ENCODE measurements around the gene CARMIL3.
"Not testable (repeated sequence)": the region's sequence is repeated elsewhere in the genome, so short reads cannot be mapped to it uniquely, and the experiment has no call there.

CARMIL3 gene

DNA sequence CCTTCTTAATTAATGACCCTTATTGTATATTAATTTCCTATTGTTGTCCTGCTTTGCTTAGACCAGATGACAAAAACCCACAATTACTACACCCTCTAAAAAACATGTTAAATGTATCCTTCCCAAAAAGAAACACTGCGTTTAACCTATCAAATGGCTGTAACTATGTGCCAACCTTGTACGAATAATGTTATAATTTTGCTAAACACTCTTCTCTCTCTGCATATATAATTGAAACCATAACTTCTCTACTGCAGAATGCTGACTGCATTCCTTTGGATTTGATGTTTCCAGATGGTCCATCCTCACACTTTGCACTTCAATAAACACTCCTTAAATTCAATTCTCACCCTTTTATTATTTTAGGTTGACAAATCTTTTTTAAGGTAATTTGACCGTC lies 31.3 kb upstream of the CARMIL3 start:
- not testable (repeated sequence) for H3K9ac ChIP-seq (ENCODE audit: low read length); H3K36me3 ChIP-seq (ENCODE audit: control insufficient read depth, insufficient read depth, low read length); H3K27me3 ChIP-seq (ENCODE audit: control insufficient read depth, insufficient read depth, low read length); H3K27ac ChIP-seq (ENCODE audit: low read depth, low read length); H3K4me3 ChIP-seq (ENCODE audit: low read depth, low read length); H3K4me1 ChIP-seq (ENCODE audit: control insufficient read depth, insufficient read depth, low read length); H3K9me3 ChIP-seq (ENCODE audit: control insufficient read depth, insufficient read depth, low read depth, low read length)

DNA sequence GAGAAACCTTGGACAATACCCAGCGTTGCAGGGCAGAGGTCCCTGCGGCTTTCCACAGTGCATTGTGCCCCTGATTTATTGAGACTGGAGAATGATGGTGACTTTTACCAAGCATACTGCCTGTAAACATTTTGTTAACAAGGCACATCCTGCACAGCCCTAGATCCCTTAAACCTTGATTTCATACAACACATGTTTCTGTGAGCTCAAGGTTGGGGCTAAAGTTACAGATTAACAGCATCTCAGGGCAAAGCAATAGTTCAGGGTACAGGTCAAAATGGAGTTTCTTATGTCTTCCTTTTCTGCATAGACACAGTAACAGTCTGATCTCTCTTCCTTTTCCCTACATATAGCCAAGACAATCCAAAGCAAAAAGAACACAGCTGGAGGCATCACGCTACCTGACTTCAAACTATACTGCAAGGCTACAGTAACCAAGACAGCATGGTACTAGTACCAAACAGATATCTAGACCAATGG lies 26.8 kb upstream of the CARMIL3 start:
- H3K4me1 ChIP-seq (ENCODE audit: control insufficient read depth, insufficient read depth, low read length); H3K27ac ChIP-seq (ENCODE audit: low read depth, low read length); H3K9me3 ChIP-seq (ENCODE audit: control insufficient read depth, insufficient read depth, low read depth, low read length); H3K4me3 ChIP-seq (ENCODE audit: low read depth, low read length); H3K9ac ChIP-seq (ENCODE audit: low read length); H3K36me3 ChIP-seq (ENCODE audit: control insufficient read depth, insufficient read depth, low read length); H3K27me3 ChIP-seq (ENCODE audit: control insufficient read depth, insufficient read depth, low read length): not testable (repeated sequence)

DNA sequence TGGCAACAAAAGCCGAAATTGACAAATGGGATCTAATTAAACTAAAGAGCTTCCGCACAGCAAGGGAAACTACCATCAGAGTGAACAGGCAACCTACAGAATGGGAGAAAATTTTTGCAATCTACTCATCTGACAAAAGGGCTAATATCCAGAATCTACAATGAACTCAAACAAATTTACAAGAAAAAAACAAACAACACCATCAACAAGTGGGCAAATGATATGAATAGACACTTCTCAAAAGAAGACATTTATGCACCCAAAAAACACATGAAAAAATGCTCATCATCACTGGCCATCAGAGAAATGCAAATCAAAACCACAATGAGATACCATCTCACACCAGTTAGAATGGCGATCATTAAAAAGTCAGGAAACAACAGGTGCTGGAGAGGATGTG lies 22.1 kb upstream of the CARMIL3 start:
- not testable (repeated sequence) for H3K27ac ChIP-seq (ENCODE audit: low read depth, low read length); H3K9me3 ChIP-seq (ENCODE audit: control insufficient read depth, insufficient read depth, low read depth, low read length); H3K9ac ChIP-seq (ENCODE audit: low read length); H3K27me3 ChIP-seq (ENCODE audit: control insufficient read depth, insufficient read depth, low read length); H3K36me3 ChIP-seq (ENCODE audit: control insufficient read depth, insufficient read depth, low read length); H3K4me3 ChIP-seq (ENCODE audit: low read depth, low read length); H3K4me1 ChIP-seq (ENCODE audit: control insufficient read depth, insufficient read depth, low read length)

DNA sequence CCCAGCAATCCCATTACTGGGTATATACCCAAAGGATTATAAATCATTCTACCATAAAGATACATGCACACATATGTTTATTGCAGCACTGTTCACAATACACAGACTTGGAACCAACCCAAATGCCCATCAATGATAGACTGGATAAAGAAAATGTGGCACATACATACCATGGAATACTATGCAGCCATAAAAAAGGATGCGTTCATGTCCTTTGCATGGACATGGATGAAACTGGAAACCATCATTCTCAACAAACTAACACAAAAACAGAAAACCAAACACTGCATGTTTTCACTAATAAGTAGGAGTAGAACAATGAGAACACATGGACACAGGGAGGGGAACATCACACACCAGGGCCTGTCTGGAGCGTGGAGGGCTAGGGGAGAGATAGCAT lies 20.5 kb upstream of the CARMIL3 start:
- not testable (repeated sequence) for H3K27ac ChIP-seq (ENCODE audit: low read depth, low read length); H3K9ac ChIP-seq (ENCODE audit: low read length); H3K4me3 ChIP-seq (ENCODE audit: low read depth, low read length); H3K27me3 ChIP-seq (ENCODE audit: control insufficient read depth, insufficient read depth, low read length); H3K9me3 ChIP-seq (ENCODE audit: control insufficient read depth, insufficient read depth, low read depth, low read length); H3K4me1 ChIP-seq (ENCODE audit: control insufficient read depth, insufficient read depth, low read length); H3K36me3 ChIP-seq (ENCODE audit: control insufficient read depth, insufficient read depth, low read length)

DNA sequence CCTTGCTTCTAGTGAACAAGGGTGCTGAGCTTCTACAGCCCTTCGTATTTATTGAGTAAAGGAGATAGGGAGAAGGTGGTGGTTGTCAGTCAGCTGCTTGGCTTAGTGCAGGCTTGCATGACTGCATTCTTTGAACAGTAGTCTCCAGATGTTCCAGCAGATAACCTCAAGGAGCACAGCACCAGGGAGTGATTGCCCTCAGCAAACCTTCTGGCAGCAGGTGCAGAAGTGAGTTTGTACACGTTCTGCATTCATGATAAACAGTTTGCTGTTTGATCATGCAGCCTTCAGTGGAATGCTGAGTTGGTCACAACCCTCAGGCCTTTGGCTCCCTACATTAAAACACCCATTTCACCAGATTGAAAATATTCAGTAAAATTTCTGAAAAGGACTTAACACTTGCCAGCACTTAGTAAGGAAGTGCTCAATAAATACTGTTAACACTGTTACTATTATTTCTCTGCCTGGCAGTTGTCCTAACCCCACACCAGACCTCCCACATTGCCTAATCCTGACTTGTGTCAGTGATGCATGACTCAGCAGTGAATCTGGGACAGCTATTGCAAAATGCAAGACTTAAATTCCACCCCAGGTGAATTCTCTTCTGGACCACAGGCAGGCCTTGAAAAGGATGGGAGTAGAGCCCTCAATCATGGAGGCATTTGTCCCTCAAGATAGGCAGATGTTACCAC lies 18.9 kb upstream of the CARMIL3 start:
- Histone ChIP-seq H3K4me1 (ENCODE audit: control insufficient read depth, insufficient read depth, low read length) (0 out of 2 replicates have a peak, but pooled peaks cover 3% of the 10 kb centered on the region), H3K27me3 (ENCODE audit: control insufficient read depth, insufficient read depth, low read length) (no peaks in the 10 kb centered on the region), H3K9me3 (ENCODE audit: control insufficient read depth, insufficient read depth, low read depth, low read length) (peaks cover 7% of the 10 kb centered on the region), H3K27ac (ENCODE audit: low read depth, low read length) (no peak overlapping the region), H3K4me3 (ENCODE audit: low read depth, low read length) (no peak overlapping the region), H3K36me3 (ENCODE audit: control insufficient read depth, insufficient read depth, low read length) (no peaks in the 10 kb centered on the region), H3K9ac (ENCODE audit: low read length) (no peak overlapping the region)

DNA sequence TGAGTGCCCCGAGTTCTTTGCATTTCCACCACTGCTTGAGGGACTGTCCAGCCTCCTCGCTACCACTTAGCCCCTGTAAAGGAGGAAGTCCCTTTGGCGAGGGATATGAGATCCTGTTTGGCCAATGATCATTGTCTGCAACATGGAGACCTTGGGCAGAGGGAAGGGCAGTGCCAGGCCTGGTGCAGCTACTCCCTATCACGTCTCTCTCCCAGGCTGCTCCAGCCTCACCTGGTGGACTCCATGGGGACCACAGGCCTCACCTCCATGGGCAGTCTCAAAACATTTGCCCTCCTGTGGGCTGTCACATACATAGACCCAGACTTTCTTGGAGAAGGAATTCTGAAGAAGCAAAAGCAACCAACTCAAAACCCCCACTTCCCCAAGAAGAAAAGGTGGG lies 16.0 kb upstream of the CARMIL3 start:
- H3K4me1 ChIP-seq (ENCODE audit: control insufficient read depth, insufficient read depth, low read length); H3K9me3 ChIP-seq (ENCODE audit: control insufficient read depth, insufficient read depth, low read depth, low read length); H3K36me3 ChIP-seq (ENCODE audit: control insufficient read depth, insufficient read depth, low read length); H3K9ac ChIP-seq (ENCODE audit: low read length); H3K27ac ChIP-seq (ENCODE audit: low read depth, low read length); H3K27me3 ChIP-seq (ENCODE audit: control insufficient read depth, insufficient read depth, low read length): not testable (repeated sequence)
- peak overlapping the region; percentile 91 for H3K4me3 ChIP-seq (ENCODE audit: low read depth, low read length)

DNA sequence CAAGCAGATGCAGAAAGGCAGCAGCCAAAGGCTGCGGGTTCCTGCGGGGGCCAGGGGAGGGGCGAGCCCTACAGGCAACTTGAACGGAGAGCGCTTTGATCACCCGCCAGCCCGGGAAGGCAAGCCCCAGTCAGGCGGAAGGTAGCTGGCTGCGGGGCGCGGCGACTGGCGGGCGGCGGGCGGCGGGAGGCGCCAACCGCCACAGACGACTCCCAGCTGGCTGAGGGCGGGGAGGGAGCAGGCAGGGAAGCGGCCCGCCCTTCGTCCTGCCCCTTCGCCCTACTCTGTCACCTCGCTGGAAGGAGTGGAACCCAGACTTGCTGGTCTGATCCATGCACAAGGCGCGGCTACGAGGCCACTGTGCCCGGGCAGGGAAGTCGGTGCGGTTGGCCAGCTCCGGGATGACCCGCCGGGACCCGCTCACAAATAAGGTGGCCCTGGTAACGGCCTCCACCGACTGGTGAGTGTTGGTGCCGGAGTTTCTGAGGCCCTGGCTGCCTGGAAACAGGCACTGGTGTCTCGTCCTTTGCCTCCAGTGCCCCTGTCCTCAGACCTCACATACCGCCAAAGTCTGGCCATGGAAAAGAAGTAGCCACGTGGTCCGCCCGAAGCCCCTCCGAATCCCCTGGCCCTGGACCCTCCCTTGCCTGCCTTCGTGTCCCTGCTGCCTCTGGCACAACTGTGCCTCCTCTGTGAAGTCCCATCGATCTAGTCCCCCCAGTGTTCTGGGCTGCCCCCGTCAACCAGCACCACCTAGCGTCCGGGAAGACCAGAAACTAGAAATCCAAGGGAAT lies 15.4 kb upstream of the CARMIL3 start:
- 0 out of 2 replicates have a peak, but pooled peaks cover 3% of the 10 kb centered on the region for H3K4me1 ChIP-seq (ENCODE audit: control insufficient read depth, insufficient read depth, low read length)
- no peaks in the 10 kb centered on the region for H3K36me3 ChIP-seq (ENCODE audit: control insufficient read depth, insufficient read depth, low read length)
- no peaks in the 10 kb centered on the region for H3K27me3 ChIP-seq (ENCODE audit: control insufficient read depth, insufficient read depth, low read length)
- peak overlapping the region; percentile 91 for H3K4me3 ChIP-seq (ENCODE audit: low read depth, low read length)
- peaks cover 7% of the 10 kb centered on the region for H3K9me3 ChIP-seq (ENCODE audit: control insufficient read depth, insufficient read depth, low read depth, low read length)
- H3K27ac ChIP-seq (ENCODE audit: low read depth, low read length): no peak overlapping the region
- peak overlapping the region; percentile 69 for H3K9ac ChIP-seq (ENCODE audit: low read length)

DNA sequence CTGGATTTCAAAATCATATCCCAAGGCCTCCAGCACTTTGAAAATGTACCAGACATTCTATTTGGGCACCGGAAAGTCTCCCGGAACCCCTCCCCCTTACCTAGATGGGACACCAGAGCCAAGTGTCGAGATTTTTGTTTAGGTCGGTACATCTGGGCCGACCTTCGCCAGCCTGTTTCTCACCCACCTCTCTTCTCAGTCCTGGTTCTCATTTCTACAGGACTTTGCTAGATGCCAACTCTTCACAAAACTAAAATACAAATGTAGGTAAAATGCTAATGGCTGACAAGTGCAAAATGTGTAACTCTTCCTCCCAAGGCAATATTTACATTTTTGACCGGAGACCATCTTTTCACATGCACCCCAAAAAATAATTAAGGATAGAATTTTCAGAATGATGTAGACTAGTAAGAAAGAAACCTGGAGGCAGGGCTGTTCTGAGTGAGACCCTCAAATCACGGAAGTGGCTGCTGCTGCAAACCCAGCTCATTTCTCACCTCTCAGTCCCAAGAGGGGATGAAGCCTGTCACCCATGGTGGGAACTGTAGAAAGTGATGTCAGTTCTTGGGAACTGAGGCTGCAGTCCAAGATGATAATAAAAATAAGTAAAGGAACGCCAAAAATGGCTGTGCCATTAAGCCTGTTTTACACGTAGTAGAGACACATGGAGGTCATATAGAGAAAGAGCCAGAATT lies 14.7 kb upstream of the CARMIL3 start:
- not testable (repeated sequence) for H3K9me3 ChIP-seq (ENCODE audit: control insufficient read depth, insufficient read depth, low read depth, low read length); H3K4me1 ChIP-seq (ENCODE audit: control insufficient read depth, insufficient read depth, low read length); H3K36me3 ChIP-seq (ENCODE audit: control insufficient read depth, insufficient read depth, low read length); H3K27ac ChIP-seq (ENCODE audit: low read depth, low read length); H3K27me3 ChIP-seq (ENCODE audit: control insufficient read depth, insufficient read depth, low read length); H3K9ac ChIP-seq (ENCODE audit: low read length)
- peak overlapping the region; percentile 91 for H3K4me3 ChIP-seq (ENCODE audit: low read depth, low read length)

DNA sequence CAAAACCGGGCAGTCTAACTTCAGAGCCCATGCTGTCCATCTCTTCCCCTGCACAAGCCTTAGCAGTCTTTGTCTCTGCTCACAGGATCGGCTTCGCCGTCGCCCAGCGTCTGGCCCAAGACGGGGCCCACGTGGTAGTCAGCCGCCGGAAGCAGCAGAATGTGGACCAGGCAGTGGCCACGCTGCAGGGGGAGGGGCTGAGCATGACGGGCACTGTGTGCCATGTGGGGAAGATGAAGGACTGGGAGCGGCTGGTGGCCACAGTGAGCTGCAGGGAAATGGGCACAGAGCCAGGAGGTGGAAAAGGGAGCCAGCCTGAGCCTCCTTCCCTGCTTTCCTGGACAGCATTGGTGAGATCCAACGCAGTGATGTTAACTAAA lies 14.2 kb upstream of the CARMIL3 start:
- Histone ChIP-seq H3K4me3 (ENCODE audit: low read depth, low read length) (no peak overlapping the region), H3K27ac (ENCODE audit: low read depth, low read length) (no peak overlapping the region), H3K4me1 (ENCODE audit: control insufficient read depth, insufficient read depth, low read length) (0 out of 2 replicates have a peak, but pooled peaks cover 3% of the 10 kb centered on the region), H3K9ac (ENCODE audit: low read length) (no peak overlapping the region), H3K27me3 (ENCODE audit: control insufficient read depth, insufficient read depth, low read length) (peaks cover 3% of the 10 kb centered on the region; the same call in 1 of the 2 replicates), H3K36me3 (ENCODE audit: control insufficient read depth, insufficient read depth, low read length) (no peaks in the 10 kb centered on the region), H3K9me3 (ENCODE audit: control insufficient read depth, insufficient read depth, low read depth, low read length) (peaks cover 4% of the 10 kb centered on the region)

DNA sequence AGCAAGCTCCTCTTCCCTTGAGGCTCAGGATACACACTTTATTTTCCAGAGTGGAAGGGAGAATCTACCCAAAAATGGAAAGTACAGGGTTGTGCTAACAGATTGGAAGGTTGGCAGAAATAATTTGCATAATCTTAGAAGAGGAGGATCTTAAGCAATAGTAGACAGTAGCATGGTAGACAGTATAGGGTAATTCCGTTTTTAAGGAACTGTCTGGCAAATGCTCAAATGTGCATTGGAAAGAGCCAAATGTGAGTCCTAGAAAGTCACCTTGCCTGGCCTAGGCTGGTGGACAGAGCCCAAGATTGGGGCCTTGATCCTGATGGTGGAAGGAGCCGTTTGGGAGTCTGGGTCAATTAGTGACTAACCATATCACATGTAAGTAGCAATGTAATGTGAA lies 13.1 kb upstream of the CARMIL3 start:
- Histone ChIP-seq H3K4me1 (ENCODE audit: control insufficient read depth, insufficient read depth, low read length) (0 out of 2 replicates have a peak, but pooled peaks cover 3% of the 10 kb centered on the region), H3K9ac (ENCODE audit: low read length) (no peak overlapping the region), H3K27me3 (ENCODE audit: control insufficient read depth, insufficient read depth, low read length) (peaks cover 4% of the 10 kb centered on the region; the same call in 1 of the 2 replicates), H3K9me3 (ENCODE audit: control insufficient read depth, insufficient read depth, low read depth, low read length) (no peaks in the 10 kb centered on the region), H3K36me3 (ENCODE audit: control insufficient read depth, insufficient read depth, low read length) (no peaks in the 10 kb centered on the region), H3K4me3 (ENCODE audit: low read depth, low read length) (no peak overlapping the region), H3K27ac (ENCODE audit: low read depth, low read length) (no peak overlapping the region)

DNA sequence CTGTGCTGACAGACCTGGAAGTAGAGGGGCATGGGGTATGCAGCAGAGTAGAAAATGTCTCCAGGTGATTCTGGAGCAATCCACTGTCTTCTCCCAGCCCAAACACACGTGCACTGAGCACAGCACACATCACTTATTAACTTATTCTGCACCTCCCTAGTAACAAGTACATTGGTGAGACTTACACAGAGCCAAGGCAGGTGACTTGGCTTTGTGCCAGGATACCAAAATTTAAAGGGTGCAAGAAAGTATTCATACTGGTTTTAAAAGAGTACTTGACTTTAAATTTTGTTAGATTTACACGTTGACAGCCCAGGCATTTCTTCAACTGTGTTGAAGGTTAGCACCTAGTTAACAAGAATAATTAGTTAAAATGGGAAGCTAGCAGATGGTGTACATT lies 11.1 kb upstream of the CARMIL3 start:
- Histone ChIP-seq H3K27me3 (ENCODE audit: control insufficient read depth, insufficient read depth, low read length) (peaks cover 4% of the 10 kb centered on the region; the same call in 1 of the 2 replicates), H3K9me3 (ENCODE audit: control insufficient read depth, insufficient read depth, low read depth, low read length) (no peaks in the 10 kb centered on the region), H3K4me1 (ENCODE audit: control insufficient read depth, insufficient read depth, low read length) (0 out of 2 replicates have a peak, but pooled peaks cover 2% of the 10 kb centered on the region), H3K4me3 (ENCODE audit: low read depth, low read length) (no peak overlapping the region), H3K36me3 (ENCODE audit: control insufficient read depth, insufficient read depth, low read length) (no peaks in the 10 kb centered on the region), H3K27ac (ENCODE audit: low read depth, low read length) (no peak overlapping the region), H3K9ac (ENCODE audit: low read length) (no peak overlapping the region)
